ENCODE data around the gene KIF6. TPM values are rescaled to one million over a fixed set of nuclear protein-coding genes. Genes with fewer than 3 reads are reported as not detected.
A peak's percentile ranks its signal among the peaks of the same experiment; 100 is the strongest.

The KIF6 gene
- total RNA-seq, 2 donors from 2014 or later, result 0.46 TPM; not detected in 1

GRCh38 chr6:39321761-39322160 lies 403.4 kb downstream of the KIF6 start:
- Mint-ChIP-seq H3K27me3 (ENCODE audit: low read depth) (peaks cover 12% of the 10 kb centered on the region), H3K9me3 (no peaks in the 10 kb centered on the region), H3K4me3 (no peak overlapping the region), H3K27ac (no peak overlapping the region), H3K4me1 (ENCODE audit: low read depth) (no peaks in the 10 kb centered on the region), H3K36me3 (ENCODE audit: insufficient read depth in 2 of 2) (no peaks in the 10 kb centered on the region)
- ATAC-seq (replicated peaks in 1 of 2) (no peak), DNase-seq (no peak)

GRCh38 chr6:39320363-39320984 lies 404.7 kb downstream of the KIF6 start:
- Mint-ChIP-seq H3K27me3 (ENCODE audit: low read depth) (peaks cover 18% of the 10 kb centered on the region), H3K4me1 (ENCODE audit: low read depth) (no peaks in the 10 kb centered on the region), H3K27ac (no peak overlapping the region), H3K9me3 (no peaks in the 10 kb centered on the region), H3K36me3 (ENCODE audit: insufficient read depth in 2 of 2) (no peaks in the 10 kb centered on the region), H3K4me3 (no peak overlapping the region)
- DNase-seq (no peak), ATAC-seq (replicated peaks in 1 of 2) (no peak)

- no peaks in the 10 kb centered on the region for H3K4me1 Mint-ChIP-seq (ENCODE audit: low read depth)
These were observed 405.4 kb downstream of the KIF6 start for GRCh38 chr6:39319621-39320362.

GRCh38 chr6:39317256-39317655 lies 408.0 kb downstream of the KIF6 start:
- Mint-ChIP-seq H3K27me3 (ENCODE audit: low read depth) (peaks cover 26% of the 10 kb centered on the region), H3K4me1 (ENCODE audit: low read depth) (no peaks in the 10 kb centered on the region), H3K36me3 (ENCODE audit: insufficient read depth in 2 of 2) (no peaks in the 10 kb centered on the region), H3K9me3 (no peaks in the 10 kb centered on the region), H3K27ac (no peak overlapping the region), H3K4me3 (no peak overlapping the region)
- ATAC-seq (replicated peaks in 1 of 2), result no peak
- DNase-seq, result no peak

More at GRCh38 chr6:39319621-39320362, 405.4 kb downstream of the KIF6 start:
- no peak overlapping the region for H3K27ac Mint-ChIP-seq
- no peak overlapping the region for H3K4me3 Mint-ChIP-seq
- no peaks in the 10 kb centered on the region for H3K9me3 Mint-ChIP-seq
- peaks cover 23% of the 10 kb centered on the region for H3K27me3 Mint-ChIP-seq (ENCODE audit: low read depth)
- no peak for ATAC-seq (replicated peaks in 1 of 2)
- no peak for DNase-seq
- no peaks in the 10 kb centered on the region for H3K36me3 Mint-ChIP-seq (ENCODE audit: insufficient read depth in 2 of 2)

GRCh38 chr6:39314273-39314795 lies 410.9 kb downstream of the KIF6 start, which contains the start of gene KCNK17:
KCNK17 (minus strand) TSS chr6:39314419; CDS start chr6:39314320, 99 bp downstream.
- H3K4me1 Mint-ChIP-seq (ENCODE audit: low read depth), result no peaks in the 10 kb centered on the region
- ATAC-seq (replicated peaks in 1 of 2) (peak in 1 of 2 donors; percentile 42), DNase-seq (no peak)
- H3K4me3 Mint-ChIP-seq, result peak within 1 kb of the TSS; percentile 12 to 60
- H3K27me3 Mint-ChIP-seq (ENCODE audit: low read depth), result peaks cover 41% of the 10 kb centered on the region
- H3K9me3 Mint-ChIP-seq, result no peaks in the 10 kb centered on the region
- no peak within 1 kb of the TSS for H3K27ac Mint-ChIP-seq
- H3K36me3 Mint-ChIP-seq (ENCODE audit: insufficient read depth in 2 of 2), result no peaks in the 10 kb centered on the region

GRCh38 chr6:39313526-39314272 lies 411.5 kb downstream of the KIF6 start:
- Mint-ChIP-seq H3K4me1 (ENCODE audit: low read depth) (no peaks in the 10 kb centered on the region), H3K27me3 (ENCODE audit: low read depth) (peaks cover 36% of the 10 kb centered on the region), H3K27ac (no peak overlapping the region), H3K9me3 (no peaks in the 10 kb centered on the region), H3K4me3 (peak overlapping the region; percentile 12 to 60), H3K36me3 (ENCODE audit: insufficient read depth in 2 of 2) (no peaks in the 10 kb centered on the region)
- DNase-seq, result no peak
- peak in 1 of 2 donors; percentile 19 for ATAC-seq (replicated peaks in 1 of 2)

GRCh38 chr6:39312912-39313525 lies 412.2 kb downstream of the KIF6 start:
- no peak for DNase-seq
- Mint-ChIP-seq H3K27me3 (ENCODE audit: low read depth) (peaks cover 36% of the 10 kb centered on the region), H3K4me1 (ENCODE audit: low read depth) (no peaks in the 10 kb centered on the region), H3K27ac (no peak overlapping the region), H3K4me3 (peak overlapping the region in 1 of 2 donors; percentile 60), H3K36me3 (ENCODE audit: insufficient read depth in 2 of 2) (no peaks in the 10 kb centered on the region), H3K9me3 (no peaks in the 10 kb centered on the region)
- ATAC-seq (replicated peaks in 1 of 2), result no peak

GRCh38 chr6:39310542-39310941 lies 414.7 kb downstream of the KIF6 start:
- Mint-ChIP-seq H3K9me3 (no peaks in the 10 kb centered on the region), H3K4me1 (ENCODE audit: low read depth) (no peaks in the 10 kb centered on the region), H3K27ac (no peak overlapping the region), H3K27me3 (ENCODE audit: low read depth) (peaks cover 30% of the 10 kb centered on the region), H3K4me3 (no peak overlapping the region), H3K36me3 (ENCODE audit: insufficient read depth in 2 of 2) (no peaks in the 10 kb centered on the region)
- DNase-seq, result no peak
- ATAC-seq (replicated peaks in 1 of 2), result no peak

GRCh38 chr6:39309942-39310531 lies 415.2 kb downstream of the KIF6 start:
- Mint-ChIP-seq H3K4me1 (ENCODE audit: low read depth) (no peaks in the 10 kb centered on the region), H3K27ac (no peak overlapping the region), H3K9me3 (no peaks in the 10 kb centered on the region), H3K27me3 (ENCODE audit: low read depth) (peaks cover 26% of the 10 kb centered on the region), H3K4me3 (no peak overlapping the region), H3K36me3 (ENCODE audit: insufficient read depth in 2 of 2) (no peaks in the 10 kb centered on the region)
- DNase-seq (peak; percentile 65 to 67), ATAC-seq (replicated peaks in 1 of 2) (peak; percentile 63 to 67)

- H3K27ac Mint-ChIP-seq, result no peak overlapping the region
- H3K27me3 Mint-ChIP-seq (ENCODE audit: low read depth), result peaks cover 22% of the 10 kb centered on the region
- H3K4me1 Mint-ChIP-seq (ENCODE audit: low read depth), result no peaks in the 10 kb centered on the region
- no peak for DNase-seq
- no peaks in the 10 kb centered on the region for H3K9me3 Mint-ChIP-seq
- no peak for ATAC-seq (replicated peaks in 1 of 2)
- H3K4me3 Mint-ChIP-seq, result no peak overlapping the region
- no peaks in the 10 kb centered on the region for H3K36me3 Mint-ChIP-seq (ENCODE audit: insufficient read depth in 2 of 2)
These were observed 417.7 kb downstream of the KIF6 start for GRCh38 chr6:39307462-39307861.

GRCh38 chr6:39304951-39305350 lies 420.3 kb downstream of the KIF6 start:
- Mint-ChIP-seq H3K36me3 (ENCODE audit: insufficient read depth in 2 of 2) (no peaks in the 10 kb centered on the region), H3K27ac (no peak overlapping the region), H3K4me1 (ENCODE audit: low read depth) (no peaks in the 10 kb centered on the region), H3K27me3 (ENCODE audit: low read depth) (peaks cover 2% of the 10 kb centered on the region), H3K4me3 (no peak overlapping the region), H3K9me3 (no peaks in the 10 kb centered on the region)
- DNase-seq (no peak), ATAC-seq (replicated peaks in 1 of 2) (no peak)

GRCh38 chr6:39303425-39304153 lies 421.6 kb downstream of the KIF6 start:
- no peak for DNase-seq
- no peak overlapping the region for H3K4me3 Mint-ChIP-seq
- H3K36me3 Mint-ChIP-seq (ENCODE audit: insufficient read depth in 2 of 2), result no peaks in the 10 kb centered on the region
- H3K4me1 Mint-ChIP-seq (ENCODE audit: low read depth), result no peaks in the 10 kb centered on the region
- H3K27ac Mint-ChIP-seq, result no peak overlapping the region
- H3K9me3 Mint-ChIP-seq, result no peaks in the 10 kb centered on the region
- no peaks in the 10 kb centered on the region for H3K27me3 Mint-ChIP-seq (ENCODE audit: low read depth)
- peak; percentile 29 to 32 for ATAC-seq (replicated peaks in 1 of 2)
